ENCODE results near the gene NDUFS5.

DNA sequence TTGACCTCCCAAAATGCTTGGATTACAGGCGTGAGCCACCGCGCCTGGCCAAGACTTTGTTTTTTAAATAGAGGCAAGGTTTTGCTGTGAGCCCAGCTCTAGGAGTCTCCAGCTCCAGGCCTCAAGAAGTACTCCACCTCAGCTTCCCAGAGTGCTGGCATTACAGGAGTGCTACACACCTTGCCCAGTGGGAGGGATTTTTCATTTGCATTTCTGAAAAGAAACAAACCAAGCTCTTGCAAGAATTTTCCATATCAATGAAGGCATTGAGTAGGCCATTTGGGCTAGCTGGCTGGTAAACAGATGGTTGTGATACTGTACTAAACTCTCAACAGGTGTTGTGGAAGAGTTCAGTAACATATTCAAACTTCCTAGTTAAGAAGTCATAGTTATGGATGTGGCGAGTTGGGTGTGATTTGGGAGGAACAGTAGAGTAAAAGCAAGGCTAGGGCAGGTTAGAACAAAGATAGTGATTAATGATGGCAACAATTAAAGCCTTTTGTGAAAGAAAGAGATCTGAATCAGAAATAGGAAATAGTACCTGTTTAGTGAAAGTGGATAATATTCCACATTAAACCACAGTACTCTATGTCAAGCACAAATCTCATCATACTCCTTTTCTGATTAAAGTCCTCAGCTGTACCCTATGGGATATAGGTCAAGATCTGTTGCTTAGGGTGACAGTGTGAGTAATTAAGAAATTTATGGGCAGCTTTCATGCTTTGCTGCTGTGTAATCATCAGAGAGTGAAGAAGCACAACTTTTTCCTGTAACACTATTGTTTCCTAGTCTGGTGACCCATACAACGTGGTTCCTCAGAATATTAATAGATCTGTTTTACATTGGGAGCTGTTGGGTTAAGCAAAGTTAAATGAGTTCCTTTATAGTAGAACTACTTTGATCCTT lies 24.4 kb upstream of the NDUFS5 start:
- no peak for TF ChIP-seq NFRKB (IDR thresholded peaks at IDR 0.05)
- no peak for TF ChIP-seq SP1 (IDR thresholded peaks at IDR 0.05)
- no peak for TF ChIP-seq TARDBP (IDR thresholded peaks at IDR 0.05)
- TF ChIP-seq ZNF384 (IDR thresholded peaks at IDR 0.05), result no peak
- no peak for TF ChIP-seq FOXM1 (IDR thresholded peaks at IDR 0.05; ENCODE audit: borderline replicate concordance)
- TF ChIP-seq BHLHE40 (IDR thresholded peaks at IDR 0.05; ENCODE audit: borderline replicate concordance), result no peak
- no peak for TF ChIP-seq ELF4 (IDR thresholded peaks at IDR 0.05)
- no peak for TF ChIP-seq LEF1 (IDR thresholded peaks at IDR 0.05; ENCODE audit: borderline replicate concordance)

All from HEK293T (cell line).